ENCODE data around the gene RFX1.
"Not testable (repeated sequence)": the region's sequence is repeated elsewhere in the genome, so short reads cannot be mapped to it uniquely, and the experiment has no call there.

The RFX1 gene

GRCh38 chr19:13979686-13980085, 26.4 kb downstream of the RFX1 start:
- no peak for DNase-seq (ENCODE audit: low read depth in 2 of 2)

- DNase-seq (ENCODE audit: low read depth in 2 of 2): no peak
These were observed 26.9 kb downstream of the RFX1 start for GRCh38 chr19:13979244-13979615.

GRCh38 chr19:13978351-13979243, 27.5 kb downstream of the RFX1 start:
- DNase-seq (ENCODE audit: low read depth in 2 of 2): no peak

- DNase-seq (ENCODE audit: low read depth in 2 of 2): no peak
These were observed 28.3 kb downstream of the RFX1 start for GRCh38 chr19:13977803-13978202.

- no peak for DNase-seq (ENCODE audit: low read depth in 2 of 2)
These were observed 29.7 kb downstream of the RFX1 start for GRCh38 chr19:13976446-13976845.

GRCh38 chr19:13975870-13976269, 30.2 kb downstream of the RFX1 start:
- DNase-seq (ENCODE audit: low read depth in 2 of 2): no peak

- no peak for DNase-seq (ENCODE audit: low read depth in 2 of 2)
These were observed 32.0 kb downstream of the RFX1 start for GRCh38 chr19:13974073-13974472.

GRCh38 chr19:13973479-13973878, 32.6 kb downstream of the RFX1 start:
- DNase-seq (ENCODE audit: low read depth in 2 of 2): not testable (repeated sequence)

- DNase-seq (ENCODE audit: low read depth in 2 of 2): no peak
These were observed 33.6 kb downstream of the RFX1 start for GRCh38 chr19:13972368-13973155.

GRCh38 chr19:13971868-13972267, 34.3 kb downstream of the RFX1 start:
- DNase-seq (ENCODE audit: low read depth in 2 of 2): not testable (repeated sequence)

- no peak for DNase-seq (ENCODE audit: low read depth in 2 of 2)
These were observed 36.2 kb downstream of the RFX1 start for GRCh38 chr19:13969897-13970296.

- no peak for DNase-seq (ENCODE audit: low read depth in 2 of 2)
These were observed 37.1 kb downstream of the RFX1 start for GRCh38 chr19:13968999-13969398.

- no peak for DNase-seq (ENCODE audit: low read depth in 2 of 2)
These were observed 37.7 kb downstream of the RFX1 start for GRCh38 chr19:13968383-13968935.

GRCh38 chr19:13967206-13967605, 38.9 kb downstream of the RFX1 start:
- not testable (repeated sequence) for DNase-seq (ENCODE audit: low read depth in 2 of 2)

GRCh38 chr19:13966684-13967128, 39.4 kb downstream of the RFX1 start:
- DNase-seq (ENCODE audit: low read depth in 2 of 2): no peak

GRCh38 chr19:13965926-13966683, 40.0 kb downstream of the RFX1 start:
- no peak for DNase-seq (ENCODE audit: low read depth in 2 of 2)

GRCh38 chr19:13965377-13965896, 40.7 kb downstream of the RFX1 start:
- no peak for DNase-seq (ENCODE audit: low read depth in 2 of 2)

GRCh38 chr19:13964776-13965175, 41.3 kb downstream of the RFX1 start:
- DNase-seq (ENCODE audit: low read depth in 2 of 2): no peak

GRCh38 chr19:13963603-13964105, 42.5 kb downstream of the RFX1 start:
- no peak for DNase-seq (ENCODE audit: low read depth in 2 of 2)

- DNase-seq (ENCODE audit: low read depth in 2 of 2): no peak
These were observed 43.2 kb downstream of the RFX1 start for GRCh38 chr19:13962699-13963602.

Data from stimulated activated CD4-positive, alpha-beta T cell treated with anti-CD3 and anti-CD28 coated beads, Interleukin-1b, Interleukin-23, amount 100 ng/mL, for 4 hours (primary cell).